ENCODE data around the gene WDR59. TPM values are rescaled to one million over a fixed set of nuclear protein-coding genes. Genes with fewer than 3 reads are reported as not detected.

Gene WDR59, protein sequence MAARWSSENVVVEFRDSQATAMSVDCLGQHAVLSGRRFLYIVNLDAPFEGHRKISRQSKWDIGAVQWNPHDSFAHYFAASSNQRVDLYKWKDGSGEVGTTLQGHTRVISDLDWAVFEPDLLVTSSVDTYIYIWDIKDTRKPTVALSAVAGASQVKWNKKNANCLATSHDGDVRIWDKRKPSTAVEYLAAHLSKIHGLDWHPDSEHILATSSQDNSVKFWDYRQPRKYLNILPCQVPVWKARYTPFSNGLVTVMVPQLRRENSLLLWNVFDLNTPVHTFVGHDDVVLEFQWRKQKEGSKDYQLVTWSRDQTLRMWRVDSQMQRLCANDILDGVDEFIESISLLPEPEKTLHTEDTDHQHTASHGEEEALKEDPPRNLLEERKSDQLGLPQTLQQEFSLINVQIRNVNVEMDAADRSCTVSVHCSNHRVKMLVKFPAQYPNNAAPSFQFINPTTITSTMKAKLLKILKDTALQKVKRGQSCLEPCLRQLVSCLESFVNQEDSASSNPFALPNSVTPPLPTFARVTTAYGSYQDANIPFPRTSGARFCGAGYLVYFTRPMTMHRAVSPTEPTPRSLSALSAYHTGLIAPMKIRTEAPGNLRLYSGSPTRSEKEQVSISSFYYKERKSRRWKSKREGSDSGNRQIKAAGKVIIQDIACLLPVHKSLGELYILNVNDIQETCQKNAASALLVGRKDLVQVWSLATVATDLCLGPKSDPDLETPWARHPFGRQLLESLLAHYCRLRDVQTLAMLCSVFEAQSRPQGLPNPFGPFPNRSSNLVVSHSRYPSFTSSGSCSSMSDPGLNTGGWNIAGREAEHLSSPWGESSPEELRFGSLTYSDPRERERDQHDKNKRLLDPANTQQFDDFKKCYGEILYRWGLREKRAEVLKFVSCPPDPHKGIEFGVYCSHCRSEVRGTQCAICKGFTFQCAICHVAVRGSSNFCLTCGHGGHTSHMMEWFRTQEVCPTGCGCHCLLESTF
- 43.5 TPM for polyA plus RNA-seq (2012; ENCODE audit: insufficient read depth, insufficient read length, low read depth)

DNA sequence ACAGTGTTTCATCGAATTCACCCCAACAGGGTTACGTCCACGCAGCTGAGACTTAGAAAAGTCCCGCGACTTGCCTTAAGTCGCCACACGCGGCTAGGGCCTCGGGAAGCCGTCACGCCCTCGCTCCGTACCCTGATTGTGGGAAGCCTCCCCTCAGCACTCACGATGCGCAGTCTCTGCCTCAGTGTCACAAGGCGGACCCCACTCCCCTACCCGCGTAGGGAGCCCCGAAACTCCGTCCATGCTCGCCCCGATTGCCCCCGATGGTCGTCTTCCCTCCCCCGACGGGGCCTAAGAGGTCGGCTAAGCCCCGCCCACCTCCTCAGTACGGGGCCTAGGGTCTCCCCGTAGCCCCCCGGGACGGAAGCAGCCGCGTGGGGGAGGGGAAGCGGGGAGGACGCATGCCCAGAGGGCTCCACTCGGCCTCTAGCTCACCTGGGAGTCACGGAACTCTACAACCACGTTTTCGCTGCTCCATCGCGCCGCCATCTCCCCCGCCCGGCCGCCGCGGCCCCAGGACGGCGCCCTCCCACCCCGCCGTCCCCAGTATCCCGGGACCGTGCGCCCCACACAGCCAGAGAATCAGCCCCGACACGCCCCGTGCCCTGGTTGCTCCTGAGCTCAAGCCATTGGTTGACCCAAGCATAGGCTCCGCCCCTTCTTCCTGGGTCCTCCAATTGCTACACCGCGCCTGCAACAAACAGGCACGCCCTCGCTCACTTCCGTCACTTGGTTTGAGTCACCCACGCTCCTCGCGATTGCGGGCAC is at the start of gene WDR59:
Gene WDR59 (minus strand): TSS at position 595 of the 768 bp plus-strand sequence. CDS start 106 bp downstream, at position 489.
- no peaks in the 10 kb centered on the region for H3K27me3 ChIP-seq
- peak; percentile 100 for DNase-seq

GRCh38 chr16:75032655-75033054 is 47.7 kb upstream of the WDR59 start:
- H3K36me3 ChIP-seq: no peaks in the 10 kb centered on the region
- no peak for DNase-seq
- no peaks in the 10 kb centered on the region for H3K9me3 ChIP-seq
- no peak for TF ChIP-seq CTCF (IDR thresholded peaks at IDR 0.05; ENCODE audit: low read depth, low read length)
- H3K27me3 ChIP-seq: no peaks in the 10 kb centered on the region
- H3K4me3 ChIP-seq (ENCODE audit: low read depth, low read length): no peak overlapping the region
- H3K4me1 ChIP-seq: no peaks in the 10 kb centered on the region

More for the DNA sequence above, at the start of gene WDR59:
- no peaks in the 10 kb centered on the region for H3K36me3 ChIP-seq
- no peaks in the 10 kb centered on the region for H3K9me3 ChIP-seq
- H3K4me1 ChIP-seq: no peaks in the 10 kb centered on the region
- TF ChIP-seq CTCF (IDR thresholded peaks at IDR 0.05; ENCODE audit: low read depth, low read length): no peak
- H3K4me3 ChIP-seq (ENCODE audit: low read depth, low read length): peak within 1 kb of the TSS; percentile 93

DNA sequence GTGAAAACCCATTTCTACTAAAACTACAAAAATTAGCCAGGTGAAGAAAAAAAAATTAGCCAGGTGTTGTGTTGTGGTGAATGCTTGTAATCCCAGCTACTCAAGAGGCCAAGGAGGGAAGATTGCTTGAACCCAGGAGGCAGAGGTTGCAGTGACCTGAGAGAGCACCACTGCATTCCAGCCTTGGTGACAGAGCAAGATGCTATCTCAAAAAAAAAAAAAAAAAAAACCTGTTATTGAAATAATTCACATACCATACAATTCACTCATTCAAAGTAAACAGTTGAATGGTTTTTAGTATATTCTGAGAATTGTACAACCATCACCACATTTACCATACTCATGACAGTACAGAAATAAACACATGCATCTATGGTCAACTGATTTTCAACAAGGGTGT is 44.9 kb upstream of the WDR59 start:
- no peak for DNase-seq
- no peaks in the 10 kb centered on the region for H3K4me1 ChIP-seq
- no peaks in the 10 kb centered on the region for H3K9me3 ChIP-seq
- no peaks in the 10 kb centered on the region for H3K27me3 ChIP-seq
- H3K36me3 ChIP-seq: no peaks in the 10 kb centered on the region
- H3K4me3 ChIP-seq (ENCODE audit: low read depth, low read length): no peak overlapping the region
- TF ChIP-seq CTCF (IDR thresholded peaks at IDR 0.05; ENCODE audit: low read depth, low read length): no peak

DNA sequence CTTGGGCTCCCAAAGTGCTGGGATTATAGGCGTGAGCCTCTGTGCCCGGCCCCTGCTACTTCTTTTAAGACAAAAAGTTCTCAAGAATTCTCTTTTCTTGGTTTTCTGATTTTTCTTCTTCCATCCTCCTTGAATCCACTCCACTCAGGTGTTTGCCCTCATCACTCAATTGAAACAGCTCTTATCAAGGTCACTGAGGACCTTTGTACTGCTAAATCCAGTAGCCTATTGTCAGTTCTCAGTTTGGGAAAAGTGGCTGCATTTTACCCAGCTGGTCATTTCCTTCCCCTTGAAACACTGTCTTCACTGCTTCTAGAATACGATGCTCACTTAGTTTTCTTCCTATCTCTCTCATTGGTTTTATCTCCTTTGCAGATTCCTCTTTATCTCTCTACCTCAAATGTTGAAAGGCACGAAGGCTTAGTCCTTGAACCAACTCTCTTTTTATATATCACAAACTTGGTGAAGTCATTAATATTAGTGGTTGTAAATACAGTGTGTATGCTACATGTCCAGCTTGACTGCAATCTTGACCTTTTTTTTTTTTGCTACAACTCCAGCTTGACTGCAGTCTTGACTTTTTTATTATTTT is 43.7 kb upstream of the WDR59 start:
- H3K9me3 ChIP-seq: no peaks in the 10 kb centered on the region
- TF ChIP-seq CTCF (IDR thresholded peaks at IDR 0.05; ENCODE audit: low read depth, low read length): no peak
- H3K36me3 ChIP-seq: no peaks in the 10 kb centered on the region
- no peak overlapping the region for H3K4me3 ChIP-seq (ENCODE audit: low read depth, low read length)
- no peaks in the 10 kb centered on the region for H3K4me1 ChIP-seq
- H3K27me3 ChIP-seq: no peaks in the 10 kb centered on the region
- no peak for DNase-seq

DNA sequence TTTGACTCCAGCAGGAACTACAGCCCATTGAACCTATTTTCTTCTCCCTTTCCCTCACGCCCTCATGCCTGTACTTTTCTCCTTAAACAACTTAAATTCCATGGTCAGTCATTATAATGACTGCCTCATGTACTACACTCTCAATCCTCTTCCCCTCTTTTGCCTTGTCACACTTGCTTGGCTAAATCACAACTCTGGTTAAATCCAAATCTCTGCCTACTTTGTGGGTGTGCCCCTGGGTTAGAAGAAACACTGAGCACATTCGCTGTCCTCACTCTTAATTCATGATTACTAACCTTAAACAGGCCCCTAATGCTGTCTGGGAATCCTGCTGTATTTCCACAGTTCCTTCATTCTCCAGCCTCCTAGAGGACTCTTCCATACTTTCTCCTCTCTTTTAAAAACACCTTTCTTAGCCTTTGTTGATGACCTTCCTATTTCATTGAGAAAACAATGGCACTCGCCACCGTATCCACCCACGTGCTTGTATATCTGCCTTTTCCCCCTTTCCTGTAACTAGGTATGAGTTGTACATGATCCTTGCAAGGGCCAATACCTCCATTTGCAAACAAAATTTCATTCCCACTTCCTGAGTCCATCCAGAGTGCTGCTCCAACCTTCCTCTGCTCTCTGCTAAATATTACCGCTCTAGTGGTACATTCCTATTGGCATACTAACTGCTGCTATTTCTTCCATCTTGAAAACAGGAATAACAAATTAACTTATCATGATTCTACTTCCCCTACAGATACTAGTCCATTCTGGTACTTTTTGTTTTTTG is 42.8 kb upstream of the WDR59 start:
- H3K4me3 ChIP-seq (ENCODE audit: low read depth, low read length): no peak overlapping the region
- H3K9me3 ChIP-seq: no peaks in the 10 kb centered on the region
- TF ChIP-seq CTCF (IDR thresholded peaks at IDR 0.05; ENCODE audit: low read depth, low read length): no peak
- H3K27me3 ChIP-seq: no peaks in the 10 kb centered on the region
- H3K36me3 ChIP-seq: no peaks in the 10 kb centered on the region; the same call in 1 of the 2 replicates
- no peaks in the 10 kb centered on the region for H3K4me1 ChIP-seq
- no peak for DNase-seq
